KOPT-K1 (cell line): ENCODE results near the gene TMEM256.

ENCODE experiments used
- H3K27ac ChIP-seq: fragments of 200-600 bp; sonication (generic); 2 replicates; pipeline ENCODE4 v1.5.1; 2016; ENCODE audit warnings: antibody characterized with exemption, mild to moderate bottlenecking, low read depth, low read length; ENCODE audit not compliant: poor library complexity, severe bottlenecking
- H3K36me3 ChIP-seq: fragments of 200-600 bp; sonication (generic); 2 replicates; pipeline ENCODE4 v1.5.1; 2017; ENCODE audit warnings: antibody characterized with exemption, mild to moderate bottlenecking, low read length, moderate library complexity; ENCODE audit not compliant: insufficient read depth
- H3K9me3 ChIP-seq: fragments of 200-600 bp; sonication (generic); 2 replicates; pipeline ENCODE4 v1.5.1; 2017; ENCODE audit warnings: antibody characterized with exemption, low read length, mild to moderate bottlenecking; ENCODE audit not compliant: insufficient read depth, poor library complexity, severe bottlenecking

TMEM256 gene

GRCh38 chr17:7403977-7404736 lies at the start of gene TMEM256:
TMEM256 (minus strand) TSS chr17:7404097; CDS start chr17:7404084, 13 bp downstream.
- Histone ChIP-seq H3K9me3 (no peaks in the 10 kb centered on the region), H3K36me3 (no peaks in the 10 kb centered on the region), H3K27ac (peak within 1 kb of the TSS; percentile 63)

DNA sequence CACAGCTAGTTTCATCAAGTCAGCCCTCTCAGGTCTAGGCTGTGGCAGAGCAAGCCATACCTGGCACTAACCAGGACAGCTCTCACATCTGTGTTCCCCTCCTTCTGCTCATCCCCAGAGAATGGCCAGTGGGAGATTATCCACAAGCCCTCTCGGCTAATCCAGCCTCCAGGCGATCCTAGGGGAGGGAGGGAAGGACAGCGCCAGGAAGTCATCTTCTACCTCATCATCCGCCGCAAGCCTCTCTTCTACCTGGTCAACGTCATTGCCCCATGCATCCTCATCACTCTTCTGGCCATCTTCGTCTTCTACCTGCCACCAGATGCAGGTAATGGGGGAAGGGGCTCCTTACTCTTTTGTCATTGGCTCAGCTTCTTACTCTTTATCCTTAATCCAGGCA lies 44.6 kb upstream of the TMEM256 start:
- H3K27ac ChIP-seq, result no peak overlapping the region
- H3K36me3 ChIP-seq, result no peaks in the 10 kb centered on the region

GRCh38 chr17:7445619-7445968 lies 41.7 kb upstream of the TMEM256 start:
- Histone ChIP-seq H3K9me3 (no peaks in the 10 kb centered on the region), H3K36me3 (no peaks in the 10 kb centered on the region), H3K27ac (no peak overlapping the region)

More for the DNA sequence above, 44.6 kb upstream of the TMEM256 start:
- no peaks in the 10 kb centered on the region for H3K9me3 ChIP-seq

GRCh38 chr17:7444682-7445618 lies 41.1 kb upstream of the TMEM256 start, which contains the start of gene CHRNB1:
CHRNB1 (plus strand) TSS chr17:7445061; CDS start chr17:7445128, 67 bp downstream.
- no peaks in the 10 kb centered on the region for H3K36me3 ChIP-seq
- H3K9me3 ChIP-seq, result no peaks in the 10 kb centered on the region
- no peak within 1 kb of the TSS for H3K27ac ChIP-seq

DNA sequence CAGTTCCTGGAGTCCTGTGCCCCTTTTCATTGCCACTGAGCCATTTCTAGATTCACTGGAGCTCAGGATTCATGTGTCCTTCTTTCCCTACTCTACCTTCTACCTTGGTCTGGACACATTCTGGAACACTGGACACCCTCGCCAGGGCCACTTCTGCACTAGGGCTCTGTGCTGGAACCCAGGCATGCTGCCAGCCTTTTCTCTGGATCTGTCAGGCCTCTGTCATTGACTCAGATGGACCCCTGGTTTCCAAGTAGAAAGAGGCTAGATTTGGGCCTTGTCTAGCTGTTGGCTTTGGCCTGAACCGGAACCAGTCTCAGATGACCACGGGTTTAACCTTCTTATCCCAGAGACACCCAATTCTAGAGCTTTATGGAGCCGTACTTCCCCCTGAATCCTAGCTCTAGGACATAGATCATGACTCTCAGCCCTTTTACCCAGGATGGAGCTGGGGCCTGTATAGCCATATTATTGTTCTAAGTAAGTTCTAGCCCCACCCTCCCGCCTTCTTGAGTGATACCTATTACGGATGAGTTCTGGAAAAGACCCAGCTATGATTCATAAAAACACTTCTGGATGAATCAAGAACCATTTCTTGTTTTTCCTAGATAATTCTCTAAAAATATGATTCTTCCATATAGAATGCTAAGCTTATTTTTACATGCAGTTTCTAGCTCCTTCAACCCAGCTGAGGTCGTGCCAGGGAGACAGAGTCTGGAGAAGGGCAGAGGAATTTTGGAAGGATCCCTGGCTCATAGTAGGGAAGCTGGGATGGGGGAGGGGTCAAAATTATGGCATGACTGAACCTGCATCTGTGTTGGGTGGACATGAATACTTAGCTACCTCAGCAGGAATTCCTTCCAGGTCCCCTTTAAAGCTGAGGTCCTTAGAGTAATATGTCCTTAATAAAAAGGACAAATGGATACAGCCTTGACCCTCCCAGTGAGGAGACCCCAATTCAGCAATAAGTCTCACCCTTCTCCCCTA lies 39.9 kb upstream of the TMEM256 start:
- Histone ChIP-seq H3K36me3 (no peaks in the 10 kb centered on the region), H3K27ac (no peak overlapping the region), H3K9me3 (no peaks in the 10 kb centered on the region)

DNA sequence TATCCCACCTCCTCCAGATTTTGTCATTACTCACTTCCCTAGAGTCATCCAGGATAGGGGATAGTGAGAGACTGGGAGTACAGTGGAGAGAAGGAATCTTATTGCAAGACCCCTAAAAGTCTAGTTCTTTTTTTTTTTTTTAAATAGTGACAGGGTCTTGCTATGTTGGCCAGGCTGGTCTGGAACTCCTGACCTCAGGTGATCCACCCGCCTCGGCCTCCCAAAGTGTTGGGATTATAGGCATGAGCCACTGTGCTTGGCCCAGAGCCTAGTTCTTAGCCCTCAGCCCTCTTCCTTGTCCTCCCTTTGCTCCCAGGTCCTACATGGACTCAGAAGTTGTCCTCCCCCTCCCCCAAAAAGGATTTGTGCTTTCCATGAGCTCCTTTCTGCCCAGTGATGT lies 38.2 kb upstream of the TMEM256 start:
- Histone ChIP-seq H3K27ac (no peak overlapping the region), H3K9me3 (no peaks in the 10 kb centered on the region), H3K36me3 (no peaks in the 10 kb centered on the region)

- Histone ChIP-seq H3K36me3 (no peaks in the 10 kb centered on the region), H3K9me3 (no peaks in the 10 kb centered on the region), H3K27ac (no peak overlapping the region)
Observed at GRCh38 chr17:7441266-7441665, 37.4 kb upstream of the TMEM256 start.

GRCh38 chr17:7440834-7441195 lies 36.9 kb upstream of the TMEM256 start:
- H3K27ac ChIP-seq, result no peak overlapping the region
- H3K36me3 ChIP-seq, result no peaks in the 10 kb centered on the region
- H3K9me3 ChIP-seq, result no peaks in the 10 kb centered on the region

- Histone ChIP-seq H3K36me3 (no peaks in the 10 kb centered on the region), H3K27ac (no peak overlapping the region), H3K9me3 (no peaks in the 10 kb centered on the region)
Observed at GRCh38 chr17:7440113-7440833, 36.4 kb upstream of the TMEM256 start.

DNA sequence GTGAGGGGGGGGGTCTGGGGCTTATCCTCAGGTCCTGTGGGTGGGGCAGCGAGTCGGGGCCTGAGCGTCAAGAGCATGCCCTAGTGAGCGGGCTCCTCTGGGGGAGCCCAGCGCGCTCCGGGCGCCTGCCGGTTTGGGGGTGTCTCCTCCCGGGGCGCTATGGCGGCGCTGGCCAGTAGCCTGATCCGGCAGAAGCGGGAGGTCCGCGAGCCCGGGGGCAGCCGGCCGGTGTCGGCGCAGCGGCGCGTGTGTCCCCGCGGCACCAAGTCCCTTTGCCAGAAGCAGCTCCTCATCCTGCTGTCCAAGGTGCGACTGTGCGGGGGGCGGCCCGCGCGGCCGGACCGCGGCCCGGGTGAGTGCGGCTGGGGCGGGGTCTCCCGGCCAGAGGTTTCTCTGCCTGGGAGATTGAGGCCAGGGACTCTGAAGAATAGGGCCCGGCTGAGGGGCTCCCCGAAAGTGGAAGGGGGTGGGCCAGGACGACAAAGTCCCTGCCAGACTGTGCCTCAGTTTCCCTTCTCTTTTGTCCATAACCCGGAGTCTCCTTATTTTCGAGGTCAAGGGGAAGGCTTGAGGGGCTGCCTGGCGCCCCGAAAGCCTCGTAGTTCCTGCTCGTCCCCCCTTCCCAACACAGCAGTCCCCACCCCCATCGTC lies 35.7 kb upstream of the TMEM256 start, which contains the start of gene FGF11:
Gene FGF11 (plus strand): TSS at position 51 of the 651 bp plus-strand sequence. CDS start 109 bp downstream, at position 160.
- H3K27ac ChIP-seq, result no peak within 1 kb of the TSS
- H3K9me3 ChIP-seq, result no peaks in the 10 kb centered on the region
- H3K36me3 ChIP-seq, result no peaks in the 10 kb centered on the region

DNA sequence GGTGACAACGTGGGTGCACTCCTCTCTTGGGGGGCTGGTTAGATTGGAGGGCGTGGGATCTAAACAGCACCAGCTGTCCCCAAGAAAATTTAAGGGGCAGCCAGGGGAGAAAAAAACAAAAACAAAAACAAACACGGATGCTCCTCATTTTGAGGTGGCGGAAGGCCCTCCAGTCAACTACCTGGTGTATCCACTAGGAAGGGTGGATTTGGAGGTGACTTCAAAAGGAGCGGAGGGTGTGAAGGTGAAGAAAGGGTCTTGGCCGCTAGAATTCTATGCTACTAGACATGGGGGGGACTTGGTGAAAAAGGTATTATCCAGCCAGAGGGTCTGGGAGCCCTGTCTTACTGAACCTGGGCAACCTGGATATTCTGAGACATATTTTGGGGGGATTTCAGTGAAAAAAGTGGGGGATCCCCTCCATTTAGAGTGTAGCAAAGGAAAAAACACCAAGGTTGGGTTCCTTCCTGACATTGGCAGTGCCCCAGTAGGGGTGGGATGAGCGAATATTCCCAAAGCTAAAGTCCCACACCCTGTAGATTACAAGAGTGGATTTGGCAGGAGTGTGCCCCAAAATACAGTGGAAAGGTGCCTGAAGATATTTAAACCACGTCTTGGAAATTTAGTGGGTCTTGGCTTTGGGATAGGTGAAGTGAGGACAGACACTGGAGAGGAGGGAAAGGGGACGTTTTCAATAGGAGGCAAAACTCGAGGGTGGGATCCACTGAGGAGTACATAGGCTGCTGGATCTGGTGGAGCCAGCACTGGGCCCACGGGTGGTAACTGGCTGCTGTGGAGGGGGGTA lies 35.0 kb upstream of the TMEM256 start:
- no peak overlapping the region for H3K27ac ChIP-seq
- no peaks in the 10 kb centered on the region for H3K9me3 ChIP-seq
- H3K36me3 ChIP-seq, result no peaks in the 10 kb centered on the region

DNA sequence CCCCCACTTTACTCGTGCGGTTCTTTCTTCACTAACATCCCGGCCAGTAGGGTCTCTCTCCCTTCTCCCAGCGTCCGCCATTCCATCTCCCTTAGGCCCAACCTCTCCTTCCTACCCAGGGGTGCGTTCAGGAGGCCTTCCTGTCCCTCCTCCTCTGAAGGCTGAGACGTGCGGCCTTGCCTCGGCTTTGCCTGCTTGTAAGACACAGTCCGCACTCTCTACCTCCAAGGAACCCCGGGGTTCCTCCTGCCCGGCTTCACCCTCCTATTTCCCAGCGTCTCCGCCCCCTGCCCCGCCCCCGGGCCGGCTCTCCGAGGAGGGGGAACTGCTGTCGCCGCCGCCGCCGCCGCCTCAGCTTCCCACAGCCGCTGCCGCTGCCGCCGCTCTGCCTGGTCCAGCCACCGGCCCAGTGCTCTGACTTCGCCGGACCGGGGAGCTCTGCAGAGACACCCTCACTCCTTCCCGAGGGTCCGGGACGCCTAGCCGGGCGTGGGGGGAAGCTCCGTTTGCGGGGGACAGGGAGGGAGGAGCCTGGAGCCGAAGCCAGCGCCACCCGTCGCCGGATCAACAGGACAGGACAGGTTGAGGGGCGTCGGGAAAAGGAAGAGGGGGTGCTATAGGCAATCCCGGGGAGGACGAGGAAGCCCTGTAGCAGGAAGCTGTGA lies 34.2 kb upstream of the TMEM256 start:
- Histone ChIP-seq H3K27ac (no peak overlapping the region), H3K9me3 (no peaks in the 10 kb centered on the region), H3K36me3 (no peaks in the 10 kb centered on the region)
